Thymus (tissue), 2 donors: Measurements from ENCODE around the gene DNAAF3. TPM values are rescaled to one million over a fixed set of nuclear protein-coding genes. Genes with fewer than 3 reads are reported as not detected.

Source experiments
- polyA plus RNA-seq: library from polyadenylated mRNA; stranded (reverse); fragments of 200-250 nt; gene quantifications from one replicate; pipeline ENCODE4 v1.2.3, GENCODE V29; 2013
- total RNA-seq: library from RNA; stranded (reverse); fragments of 120-200 nt; gene quantifications from one replicate; pipeline ENCODE4 v1.2.4, GENCODE V29; 2013
- donor health status: healthy.

The DNAAF3 gene
- total and polyA plus RNA-seq, 2 donors, result 0.24 to 0.64 TPM

Other genes starting within 250 kb of the DNAAF3 start
- gene NLRP7, start 219.1 kb downstream of the DNAAF3 start, total RNA-seq, result 0.19 TPM
- 0.18 TPM for gene NLRP7, start 219.1 kb downstream of the DNAAF3 start, polyA plus RNA-seq
- gene NLRP2, start 200.2 kb downstream of the DNAAF3 start, total RNA-seq, result 9.8 TPM
- 9.2 TPM for gene NLRP2, start 200.2 kb downstream of the DNAAF3 start, polyA plus RNA-seq
- not detected for gene GP6, start 128.3 kb downstream of the DNAAF3 start, total RNA-seq
- gene GP6, start 128.3 kb downstream of the DNAAF3 start, polyA plus RNA-seq, result 0.16 TPM
- gene RDH13, start 103.5 kb downstream of the DNAAF3 start, total RNA-seq, result 6.2 TPM
- gene RDH13, start 103.5 kb downstream of the DNAAF3 start, polyA plus RNA-seq, result 6.5 TPM
- gene EPS8L1, start 90.7 kb downstream of the DNAAF3 start, total RNA-seq, result 2.3 TPM
- gene EPS8L1, start 90.7 kb downstream of the DNAAF3 start, polyA plus RNA-seq, result 26.6 TPM
- gene PPP1R12C, start 49.0 kb downstream of the DNAAF3 start, total RNA-seq, result 42.9 TPM
- gene PPP1R12C, start 49.0 kb downstream of the DNAAF3 start, polyA plus RNA-seq, result 194 TPM
- gene TNNT1, start 17.4 kb downstream of the DNAAF3 start, total RNA-seq, result 4.3 TPM
- gene TNNT1, start 17.4 kb downstream of the DNAAF3 start, polyA plus RNA-seq, result 11.9 TPM
- gene TNNI3, start 8.9 kb downstream of the DNAAF3 start, total RNA-seq, result 0.14 TPM
- gene TNNI3, start 8.9 kb downstream of the DNAAF3 start, polyA plus RNA-seq, result 0.75 TPM
- gene SYT5, start 13.7 kb upstream of the DNAAF3 start, total RNA-seq, result 0.24 TPM
- gene SYT5, start 13.7 kb upstream of the DNAAF3 start, polyA plus RNA-seq, result 0.32 TPM
- 0.28 TPM for gene PTPRH, start 42.9 kb upstream of the DNAAF3 start, total RNA-seq
- 0.14 TPM for gene PTPRH, start 42.9 kb upstream of the DNAAF3 start, polyA plus RNA-seq
- 1.7 TPM for gene TMEM86B, start 62.1 kb upstream of the DNAAF3 start, total RNA-seq
- gene TMEM86B, start 62.1 kb upstream of the DNAAF3 start, polyA plus RNA-seq, result 39.7 TPM
- gene PPP6R1, start 92.4 kb upstream of the DNAAF3 start, total RNA-seq, result 36.0 TPM
- 48.5 TPM for gene PPP6R1, start 92.4 kb upstream of the DNAAF3 start, polyA plus RNA-seq
- gene HSPBP1, start 113.5 kb upstream of the DNAAF3 start, total RNA-seq, result 16.4 TPM
- 21.8 TPM for gene HSPBP1, start 113.5 kb upstream of the DNAAF3 start, polyA plus RNA-seq
- 3.1 TPM for gene BRSK1, start 117.4 kb upstream of the DNAAF3 start, total RNA-seq
- gene BRSK1, start 117.4 kb upstream of the DNAAF3 start, polyA plus RNA-seq, result 2.9 TPM
- gene TMEM150B, start 158.7 kb upstream of the DNAAF3 start, total RNA-seq, result 0.76 TPM
- 2.0 TPM for gene TMEM150B, start 158.7 kb upstream of the DNAAF3 start, polyA plus RNA-seq
- 7.7 TPM for gene KMT5C, start 173.3 kb upstream of the DNAAF3 start, total RNA-seq
- 23.5 TPM for gene KMT5C, start 173.3 kb upstream of the DNAAF3 start, polyA plus RNA-seq
- 2.6 TPM for gene COX6B2, start 188.1 kb upstream of the DNAAF3 start, total RNA-seq
- gene COX6B2, start 188.1 kb upstream of the DNAAF3 start, polyA plus RNA-seq, result 40.4 TPM
- not detected for gene GARIN5B, start 196.6 kb upstream of the DNAAF3 start, total RNA-seq
- gene GARIN5B, start 196.6 kb upstream of the DNAAF3 start, polyA plus RNA-seq, result 0.05 TPM
- 0.38 TPM for gene IL11, start 203.8 kb upstream of the DNAAF3 start, total RNA-seq
- gene IL11, start 203.8 kb upstream of the DNAAF3 start, polyA plus RNA-seq, result 1.5 TPM
- 0.14 TPM for gene TMEM190, start 210.2 kb upstream of the DNAAF3 start, total RNA-seq
- 3.4 TPM for gene TMEM190, start 210.2 kb upstream of the DNAAF3 start, polyA plus RNA-seq
- 2.5 TPM for gene TMEM238, start 217.7 kb upstream of the DNAAF3 start, total RNA-seq
- 0.23 TPM for gene TMEM238, start 217.7 kb upstream of the DNAAF3 start, polyA plus RNA-seq
- 667 TPM for gene RPL28, start 219.3 kb upstream of the DNAAF3 start, total RNA-seq
- 2,578 TPM for gene RPL28, start 219.3 kb upstream of the DNAAF3 start, polyA plus RNA-seq
- gene UBE2S, start 241.2 kb upstream of the DNAAF3 start, total RNA-seq, result 120 TPM
- gene UBE2S, start 241.2 kb upstream of the DNAAF3 start, polyA plus RNA-seq, result 14.6 TPM